ENCODE measurements around the gene SLC30A5. TPM values are rescaled to one million over a fixed set of nuclear protein-coding genes. Genes with fewer than 3 reads are reported as not detected.
A peak's percentile ranks its signal among the peaks of the same experiment; 100 is the strongest.

SLC30A5 gene
- total RNA-seq, 2 experiments from 2014 or later = 44.1 to 45.1 TPM

- H3K4me1 Mint-ChIP-seq = peaks cover 17% of the 10 kb centered on the region
- CTCF ChIA-PET = interaction anchor here (1.7 to 1.8 kb wide), 2 partner anchors 10 to 75 kb away, joined by 4 to 6 read pairs; partner anchors contain the start of gene SLC30A5
- H3K4me3 Mint-ChIP-seq = peak overlapping the region; percentile 94
- H3K27ac Mint-ChIP-seq = peak overlapping the region; percentile 81
- POLR2A ChIA-PET = interaction anchor here (1.4 kb wide), 1 partner anchor 14 kb away, joined by 4 read pairs; no protein-coding TSS in a partner anchor
- DNase-seq = no peak
- peaks cover 49% of the 10 kb centered on the region for H3K36me3 Mint-ChIP-seq (ENCODE audit: low read depth)
- H3K27me3 Mint-ChIP-seq = no peaks in the 10 kb centered on the region
- intact Hi-C loops (cut with DNase I, micrococcal nuclease) = loop anchor here (1.0 to 10.0 kb wide), 6 partner anchors 21 to 201 kb away; partner anchors contain the start of genes AK6 (in 1 of the 2), CCDC125 (in 1 of the 2), CDK7 (in 1 of the 2) and CENPH (in 1 of the 2)
- ATAC-seq = no peak
- no peaks in the 10 kb centered on the region for H3K9me3 Mint-ChIP-seq (ENCODE audit: low read depth)
Observed at GRCh38 chr5:69167929-69168328, 74.1 kb downstream of the SLC30A5 start.

GRCh38 chr5:69170495-69170894 lies 76.7 kb downstream of the SLC30A5 start:
- intact Hi-C loops (cut with DNase I, micrococcal nuclease) = no loop called here
- ChIA-PET CTCF (interaction anchor here (1.1 kb wide), 1 partner anchor 77 kb away, joined by 3 read pairs; the partner anchor contains the start of gene SLC30A5), POLR2A (no interaction called here)
- Mint-ChIP-seq H3K27ac (no peak overlapping the region), H3K4me3 (no peak overlapping the region), H3K27me3 (no peaks in the 10 kb centered on the region), H3K9me3 (ENCODE audit: low read depth) (no peaks in the 10 kb centered on the region), H3K4me1 (peaks cover 17% of the 10 kb centered on the region), H3K36me3 (ENCODE audit: low read depth) (peaks cover 72% of the 10 kb centered on the region)
- ATAC-seq (no peak), DNase-seq (no peak)

GRCh38 chr5:69170969-69171368 lies 77.2 kb downstream of the SLC30A5 start:
- intact Hi-C loops (cut with DNase I, micrococcal nuclease) = no loop called here
- ChIA-PET POLR2A (no interaction called here), CTCF (interaction anchor here (0.6 to 1.1 kb wide), 2 partner anchors 77 to 96 kb away, joined by 3 read pairs; partner anchors contain the start of gene SLC30A5)
- Mint-ChIP-seq H3K27ac (no peak overlapping the region), H3K4me1 (peaks cover 17% of the 10 kb centered on the region), H3K27me3 (no peaks in the 10 kb centered on the region), H3K9me3 (ENCODE audit: low read depth) (no peaks in the 10 kb centered on the region), H3K36me3 (ENCODE audit: low read depth) (peaks cover 76% of the 10 kb centered on the region), H3K4me3 (no peak overlapping the region)
- no peak for ATAC-seq
- DNase-seq = no peak

Other genes starting within 250 kb of the SLC30A5 start
- gene CCNB1, start 73.1 kb downstream of the SLC30A5 start, total RNA-seq = 100 to 1,000 TPM; 163 to 205 TPM
- 10 to 100 TPM; 96.0 to 98.3 TPM for gene CENPH, start 95.6 kb downstream of the SLC30A5 start, total RNA-seq
- gene CDK7, start 140.9 kb downstream of the SLC30A5 start, total RNA-seq = 10 to 100 TPM; 47.0 to 47.8 TPM
- 10 to 100 TPM; 10.2 to 14.0 TPM for gene CCDC125, start 238.8 kb downstream of the SLC30A5 start, total RNA-seq